ENCODE data around the gene NUDT3. TPM values are rescaled to one million over a fixed set of nuclear protein-coding genes. Genes with fewer than 3 reads are reported as not detected.
"Not testable (repeated sequence)": the region's sequence is repeated elsewhere in the genome, so short reads cannot be mapped to it uniquely, and the experiment has no call there.

NUDT3 gene
- total RNA-seq, 2 donors from 2014 or later: 22.8 to 24.7 TPM

- 91 to 94% methylated on average over 4 of the region's 4 CpGs for WGBS, 2 experiments (ENCODE audit: insufficient coverage in 1 of 2, insufficient read length in 1 of 2)
- no peak overlapping the region for H3K27ac ChIP-seq (ENCODE audit: low read depth, low read length)
- H3K4me1 ChIP-seq (ENCODE audit: control insufficient read depth, insufficient read depth, low read length): no peaks in the 10 kb centered on the region
- peaks cover 10% of the 10 kb centered on the region for H3K36me3 Mint-ChIP-seq (ENCODE audit: low read depth)
- H3K9me3 Mint-ChIP-seq: no peaks in the 10 kb centered on the region
- no peaks in the 10 kb centered on the region for H3K27me3 Mint-ChIP-seq (ENCODE audit: insufficient read depth)
- H3K9me3 ChIP-seq (ENCODE audit: control insufficient read depth, low read length): no peaks in the 10 kb centered on the region
- H3K4me3 ChIP-seq (ENCODE audit: low read length): no peak overlapping the region
- no peaks in the 10 kb centered on the region for H3K27me3 ChIP-seq (ENCODE audit: control insufficient read depth, insufficient read depth, low read length, poor library complexity, severe bottlenecking)
- peaks cover 7% of the 10 kb centered on the region for H3K36me3 ChIP-seq (ENCODE audit: control insufficient read depth, insufficient read depth, low read length)
- H3K4me3 Mint-ChIP-seq: no peak overlapping the region
- H3K27ac Mint-ChIP-seq: no peak overlapping the region
- H3K4me1 Mint-ChIP-seq: peaks cover 10% of the 10 kb centered on the region
- no peak for DNase-seq
- no peak overlapping the region for H3K9ac ChIP-seq (ENCODE audit: extremely low read depth, low read length, poor library complexity, severe bottlenecking)
- TF ChIP-seq, protein P1, sequence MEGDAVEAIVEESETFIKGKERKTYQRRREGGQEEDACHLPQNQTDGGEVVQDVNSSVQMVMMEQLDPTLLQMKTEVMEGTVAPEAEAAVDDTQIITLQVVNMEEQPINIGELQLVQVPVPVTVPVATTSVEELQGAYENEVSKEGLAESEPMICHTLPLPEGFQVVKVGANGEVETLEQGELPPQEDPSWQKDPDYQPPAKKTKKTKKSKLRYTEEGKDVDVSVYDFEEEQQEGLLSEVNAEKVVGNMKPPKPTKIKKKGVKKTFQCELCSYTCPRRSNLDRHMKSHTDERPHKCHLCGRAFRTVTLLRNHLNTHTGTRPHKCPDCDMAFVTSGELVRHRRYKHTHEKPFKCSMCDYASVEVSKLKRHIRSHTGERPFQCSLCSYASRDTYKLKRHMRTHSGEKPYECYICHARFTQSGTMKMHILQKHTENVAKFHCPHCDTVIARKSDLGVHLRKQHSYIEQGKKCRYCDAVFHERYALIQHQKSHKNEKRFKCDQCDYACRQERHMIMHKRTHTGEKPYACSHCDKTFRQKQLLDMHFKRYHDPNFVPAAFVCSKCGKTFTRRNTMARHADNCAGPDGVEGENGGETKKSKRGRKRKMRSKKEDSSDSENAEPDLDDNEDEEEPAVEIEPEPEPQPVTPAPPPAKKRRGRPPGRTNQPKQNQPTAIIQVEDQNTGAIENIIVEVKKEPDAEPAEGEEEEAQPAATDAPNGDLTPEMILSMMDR (conservative IDR thresholded peaks at IDR 0.05): no peak
Observed at GRCh38 chr6:34374508-34374907, 18.0 kb downstream of the NUDT3 start.

DNA sequence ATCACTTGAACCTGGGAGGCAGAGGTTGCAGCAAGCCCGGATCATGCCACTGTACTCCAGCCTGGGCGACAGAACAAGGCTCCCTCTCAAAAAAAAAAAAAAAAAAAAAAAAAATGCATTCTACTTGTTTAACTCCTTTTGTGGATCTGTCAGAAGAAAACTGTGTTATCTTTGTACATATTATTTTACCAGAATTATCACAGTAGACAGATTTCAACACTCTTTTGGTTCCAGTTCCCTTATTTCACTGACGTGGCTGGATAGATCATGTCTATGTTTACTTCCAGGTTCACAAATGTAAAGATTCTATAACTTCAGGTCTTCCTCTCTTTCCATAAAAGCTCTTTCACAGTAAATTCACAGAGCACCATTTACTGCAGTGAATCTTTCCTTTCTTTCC, 18.4 kb downstream of the NUDT3 start:
- WGBS, 2 experiments (ENCODE audit: insufficient coverage in 1 of 2, insufficient read length in 1 of 2): 89 to 95% methylated on average over 1 to 3 of the region's 3 CpGs
- H3K4me3 Mint-ChIP-seq: no peak overlapping the region
- H3K9me3 Mint-ChIP-seq: no peaks in the 10 kb centered on the region

GRCh38 chr6:34373511-34373910, 19.0 kb downstream of the NUDT3 start:
- H3K27me3 ChIP-seq (ENCODE audit: control insufficient read depth, insufficient read depth, low read length, poor library complexity, severe bottlenecking): no peaks in the 10 kb centered on the region
- Mint-ChIP-seq H3K9me3 (no peaks in the 10 kb centered on the region), H3K4me1 (peaks cover 11% of the 10 kb centered on the region), H3K36me3 (ENCODE audit: low read depth) (peaks cover 12% of the 10 kb centered on the region), H3K4me3 (no peak overlapping the region), H3K27me3 (ENCODE audit: insufficient read depth) (no peaks in the 10 kb centered on the region), H3K27ac (no peak overlapping the region)
- no peak overlapping the region for H3K4me3 ChIP-seq (ENCODE audit: low read length)
- TF ChIP-seq, protein P1 (conservative IDR thresholded peaks at IDR 0.05): no peak
- no peaks in the 10 kb centered on the region for H3K9me3 ChIP-seq (ENCODE audit: control insufficient read depth, low read length)
- H3K36me3 ChIP-seq (ENCODE audit: control insufficient read depth, insufficient read depth, low read length): peaks cover 7% of the 10 kb centered on the region
- no peak for DNase-seq
- no peaks in the 10 kb centered on the region for H3K4me1 ChIP-seq (ENCODE audit: control insufficient read depth, insufficient read depth, low read length)
- no peak overlapping the region for H3K9ac ChIP-seq (ENCODE audit: extremely low read depth, low read length, poor library complexity, severe bottlenecking)
- 98 to 100% methylated on average over 2 to 5 of the region's 5 CpGs for WGBS, 2 experiments (ENCODE audit: insufficient coverage in 1 of 2, insufficient read length in 1 of 2)
- no peak overlapping the region for H3K27ac ChIP-seq (ENCODE audit: low read depth, low read length)

More for the DNA sequence above, 18.4 kb downstream of the NUDT3 start:
- peaks cover 10% of the 10 kb centered on the region for H3K36me3 Mint-ChIP-seq (ENCODE audit: low read depth)
- H3K9ac ChIP-seq (ENCODE audit: extremely low read depth, low read length, poor library complexity, severe bottlenecking): no peak overlapping the region
- TF ChIP-seq, protein P1 (conservative IDR thresholded peaks at IDR 0.05): no peak
- no peaks in the 10 kb centered on the region for H3K27me3 ChIP-seq (ENCODE audit: control insufficient read depth, insufficient read depth, low read length, poor library complexity, severe bottlenecking)
- H3K4me3 ChIP-seq (ENCODE audit: low read length): no peak overlapping the region
- H3K27ac Mint-ChIP-seq: no peak overlapping the region
- H3K27me3 Mint-ChIP-seq (ENCODE audit: insufficient read depth): no peaks in the 10 kb centered on the region
- H3K4me1 ChIP-seq (ENCODE audit: control insufficient read depth, insufficient read depth, low read length): no peaks in the 10 kb centered on the region
- no peaks in the 10 kb centered on the region for H3K9me3 ChIP-seq (ENCODE audit: control insufficient read depth, low read length)
- H3K4me1 Mint-ChIP-seq: peaks cover 14% of the 10 kb centered on the region
- peaks cover 7% of the 10 kb centered on the region for H3K36me3 ChIP-seq (ENCODE audit: control insufficient read depth, insufficient read depth, low read length)
- H3K27ac ChIP-seq (ENCODE audit: low read depth, low read length): no peak overlapping the region
- DNase-seq: no peak

DNA sequence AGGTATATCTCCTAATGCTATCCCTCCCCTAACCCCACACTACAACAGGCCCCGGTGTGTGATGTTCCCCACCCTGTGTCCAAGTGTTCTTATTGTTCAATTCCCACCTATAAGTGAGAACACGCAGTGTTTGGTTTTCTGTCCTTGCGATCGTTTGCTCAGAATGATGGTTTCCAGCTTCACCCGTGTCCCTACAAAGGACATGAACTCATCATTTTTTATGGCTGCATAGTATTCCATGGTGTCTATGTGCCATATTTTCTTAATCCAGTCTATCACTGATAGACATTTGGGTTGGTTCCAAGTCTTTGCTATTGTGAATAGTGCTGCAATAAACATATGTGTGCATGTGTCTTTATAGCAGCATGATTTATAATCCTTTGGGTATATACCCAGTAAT, 20.6 kb downstream of the NUDT3 start:
- H3K27me3 Mint-ChIP-seq (ENCODE audit: insufficient read depth): not testable (repeated sequence)

More for the DNA sequence above, 20.6 kb downstream of the NUDT3 start:
- not testable (repeated sequence) for H3K27me3 ChIP-seq (ENCODE audit: control insufficient read depth, insufficient read depth, low read length, poor library complexity, severe bottlenecking); H3K4me1 Mint-ChIP-seq; H3K27ac Mint-ChIP-seq; H3K4me1 ChIP-seq (ENCODE audit: control insufficient read depth, insufficient read depth, low read length); H3K4me3 ChIP-seq (ENCODE audit: low read length); H3K9me3 ChIP-seq (ENCODE audit: control insufficient read depth, low read length); DNase-seq; H3K9me3 Mint-ChIP-seq; H3K27ac ChIP-seq (ENCODE audit: low read depth, low read length); H3K9ac ChIP-seq (ENCODE audit: extremely low read depth, low read length, poor library complexity, severe bottlenecking); H3K4me3 Mint-ChIP-seq; H3K36me3 ChIP-seq (ENCODE audit: control insufficient read depth, insufficient read depth, low read length)
- H3K36me3 Mint-ChIP-seq (ENCODE audit: low read depth): peaks cover 16% of the 10 kb centered on the region
- WGBS, 2 experiments (ENCODE audit: insufficient coverage in 1 of 2, insufficient read length in 1 of 2): 98 to 100% methylated on average over 5 of the region's 5 CpGs
